Naive thymus-derived CD4-positive, alpha-beta T cell (primary cell): ENCODE data around the gene NAV1. TPM values are rescaled to one million over a fixed set of nuclear protein-coding genes. Genes with fewer than 3 reads are reported as not detected.

Source experiments
- ATAC-seq: fragments of 150-1000 bp; cut with Tn5 transposase; 2 replicates; pipeline ENCODE4 v1.10.0; 2021; ENCODE audit warnings: mild to moderate bottlenecking, moderate library complexity
- CTCF ChIA-PET: fragments of 350-600 bp; sonication (Branson Sonifier 250); formaldehyde crosslinking; loops from one replicate; lab custom pipeline; 2021; ENCODE audit warnings: antibody characterized with exemption; lab: Charles Lee
- POLR2A ChIA-PET: fragments of 350-600 bp; sonication (Branson Sonifier 250); formaldehyde crosslinking; loops from one replicate; lab custom pipeline; 2021; ENCODE audit warnings: antibody characterized with exemption, inconsistent platforms; lab: Charles Lee
- DNase-seq, 9 donors: peaks; one replicate each; pipeline versions ENCODE4 v3.0.0 to v3.0.0-alpha.2; 2020 to 2022; ENCODE audit warnings: mixed read lengths in 1 of 9
- H3K27ac ChIP-seq: one replicate; pipeline ENCODE4 v1.7.0; 2013; ENCODE audit warnings: mild to moderate bottlenecking, low read depth, low read length, moderate library complexity
- H3K27me3 ChIP-seq, 2 donors: one replicate each; pipeline ENCODE4 v1.7.0; 2013; ENCODE audit warnings: low read length in 2 of 2, mild to moderate bottlenecking in 2 of 2, moderate library complexity in 2 of 2; ENCODE audit not compliant: control insufficient read depth in 2 of 2, insufficient read depth in 2 of 2
- H3K36me3 ChIP-seq, 3 experiments: 1 replicate in 2 of 3; 2 replicates in 1 of 3; pipeline ENCODE4 v1.7.0; 2013; ENCODE audit warnings: low read length in 3 of 3, mild to moderate bottlenecking in 3 of 3, moderate library complexity in 1 of 3; ENCODE audit not compliant: insufficient read depth in 3 of 3, control insufficient read depth in 2 of 3
- H3K4me1 ChIP-seq, 2 donors: one replicate each; pipeline ENCODE4 v1.7.0; 2013; ENCODE audit warnings: low read length in 2 of 2, mild to moderate bottlenecking in 2 of 2, moderate library complexity in 1 of 2; ENCODE audit not compliant: control insufficient read depth in 2 of 2, insufficient read depth in 2 of 2
- H3K4me3 ChIP-seq: 2 replicates; pipeline ENCODE4 v1.7.0; 2013; ENCODE audit warnings: mild to moderate bottlenecking, low read length
- H3K9me3 ChIP-seq, 3 experiments: 1 replicate in 2 of 3; 2 replicates in 1 of 3; pipeline ENCODE4 v1.7.0; 2013; ENCODE audit warnings: low read length in 3 of 3; ENCODE audit not compliant: control insufficient read depth in 2 of 3
- H3K27ac Mint-ChIP-seq, 9 donors: one replicate each; pipeline ENCODE4 v1.8.0; 2020 to 2022; ENCODE audit warnings: mixed read lengths in 9 of 9, mild to moderate bottlenecking in 8 of 9, moderate library complexity in 5 of 9, inconsistent platforms in 2 of 9
- H3K27me3 Mint-ChIP-seq, 5 donors: one replicate each; pipeline ENCODE4 v1.8.0; 2021 to 2022; ENCODE audit warnings: mixed read lengths in 5 of 5, mild to moderate bottlenecking in 1 of 5
- H3K36me3 Mint-ChIP-seq, 5 donors: one replicate each; pipeline ENCODE4 v1.8.0; 2020 to 2022; ENCODE audit warnings: mixed read lengths in 5 of 5, mild to moderate bottlenecking in 3 of 5, inconsistent platforms in 1 of 5
- H3K4me1 Mint-ChIP-seq, 7 donors: one replicate each; pipeline ENCODE4 v1.8.0; 2020 to 2022; ENCODE audit warnings: mixed read lengths in 7 of 7, mild to moderate bottlenecking in 3 of 7, inconsistent platforms in 1 of 7
- H3K4me3 Mint-ChIP-seq, 10 donors: one replicate each; pipeline ENCODE4 v1.8.0; 2020 to 2022; ENCODE audit warnings: mild to moderate bottlenecking in 10 of 10, mixed read lengths in 10 of 10, moderate library complexity in 6 of 10, inconsistent platforms in 2 of 10
- H3K9me3 Mint-ChIP-seq, 11 donors: one replicate each; pipeline ENCODE4 v1.8.0; 2020 to 2022; ENCODE audit warnings: mixed read lengths in 11 of 11, mild to moderate bottlenecking in 4 of 11, inconsistent platforms in 1 of 11, moderate library complexity in 1 of 11
- intact Hi-C, 2 donors: fragments of 100-400 bp; cut with micrococcal nuclease; formaldehyde crosslinking; loops; one replicate each; pipeline ENCODE4 v1.15.1; 2023
- polyA plus RNA-seq, 2 donors: library from polyadenylated mRNA; unstranded; fragments of 300-500 nt; fragmentation: Illumina TruSeq; gene quantifications; one replicate each; pipeline ENCODE4 v1.2.3, GENCODE V29; 2021
- total RNA-seq, 6 experiments: library from RNA in 5 of 6; stranded (reverse) in 5 of 6; gene quantifications; 1 replicate in 5 of 6; 2 replicates in 1 of 6; pipeline ENCODE4 v1.2.3 and lab custom pipeline; 2021 to 2026

NAV1 gene, protein sequence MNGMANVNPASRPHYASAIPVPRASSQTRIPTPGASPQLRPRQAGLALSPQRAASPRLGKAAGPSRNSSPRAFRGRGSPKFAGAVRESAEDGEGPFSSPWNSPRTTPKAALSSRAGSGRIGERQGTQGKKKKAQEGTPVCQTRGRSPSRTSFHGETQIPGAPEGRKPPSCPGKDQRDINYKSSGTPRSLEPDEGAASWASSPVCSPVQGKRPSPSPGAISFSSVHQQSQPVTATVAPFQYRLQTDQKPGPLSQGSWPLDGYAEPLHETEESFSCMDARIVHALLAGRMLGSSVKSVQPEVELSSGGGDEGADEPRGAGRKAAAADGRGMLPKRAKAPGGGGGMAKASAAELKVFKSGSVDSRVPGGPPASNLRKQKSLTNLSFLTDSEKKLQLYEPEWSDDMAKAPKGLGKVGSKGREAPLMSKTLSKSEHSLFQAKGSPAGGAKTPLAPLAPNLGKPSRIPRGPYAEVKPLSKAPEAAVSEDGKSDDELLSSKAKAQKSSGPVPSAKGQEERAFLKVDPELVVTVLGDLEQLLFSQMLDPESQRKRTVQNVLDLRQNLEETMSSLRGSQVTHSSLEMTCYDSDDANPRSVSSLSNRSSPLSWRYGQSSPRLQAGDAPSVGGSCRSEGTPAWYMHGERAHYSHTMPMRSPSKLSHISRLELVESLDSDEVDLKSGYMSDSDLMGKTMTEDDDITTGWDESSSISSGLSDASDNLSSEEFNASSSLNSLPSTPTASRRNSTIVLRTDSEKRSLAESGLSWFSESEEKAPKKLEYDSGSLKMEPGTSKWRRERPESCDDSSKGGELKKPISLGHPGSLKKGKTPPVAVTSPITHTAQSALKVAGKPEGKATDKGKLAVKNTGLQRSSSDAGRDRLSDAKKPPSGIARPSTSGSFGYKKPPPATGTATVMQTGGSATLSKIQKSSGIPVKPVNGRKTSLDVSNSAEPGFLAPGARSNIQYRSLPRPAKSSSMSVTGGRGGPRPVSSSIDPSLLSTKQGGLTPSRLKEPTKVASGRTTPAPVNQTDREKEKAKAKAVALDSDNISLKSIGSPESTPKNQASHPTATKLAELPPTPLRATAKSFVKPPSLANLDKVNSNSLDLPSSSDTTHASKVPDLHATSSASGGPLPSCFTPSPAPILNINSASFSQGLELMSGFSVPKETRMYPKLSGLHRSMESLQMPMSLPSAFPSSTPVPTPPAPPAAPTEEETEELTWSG (N-terminal part only)
- total RNA-seq (10 to 100 TPM in 1 of 5 experiments, 1 to 10 TPM in 4; 2.3 to 10.8 (median 4.4) TPM), polyA plus RNA-seq (under 1 TPM; 0.18 to 0.91 TPM), total RNA-seq (lab: John Stamatoyannopoulos, UW) (6.3 reads per million, percentile 28 among the genes with 10 or more reads in this experiment)

DNA sequence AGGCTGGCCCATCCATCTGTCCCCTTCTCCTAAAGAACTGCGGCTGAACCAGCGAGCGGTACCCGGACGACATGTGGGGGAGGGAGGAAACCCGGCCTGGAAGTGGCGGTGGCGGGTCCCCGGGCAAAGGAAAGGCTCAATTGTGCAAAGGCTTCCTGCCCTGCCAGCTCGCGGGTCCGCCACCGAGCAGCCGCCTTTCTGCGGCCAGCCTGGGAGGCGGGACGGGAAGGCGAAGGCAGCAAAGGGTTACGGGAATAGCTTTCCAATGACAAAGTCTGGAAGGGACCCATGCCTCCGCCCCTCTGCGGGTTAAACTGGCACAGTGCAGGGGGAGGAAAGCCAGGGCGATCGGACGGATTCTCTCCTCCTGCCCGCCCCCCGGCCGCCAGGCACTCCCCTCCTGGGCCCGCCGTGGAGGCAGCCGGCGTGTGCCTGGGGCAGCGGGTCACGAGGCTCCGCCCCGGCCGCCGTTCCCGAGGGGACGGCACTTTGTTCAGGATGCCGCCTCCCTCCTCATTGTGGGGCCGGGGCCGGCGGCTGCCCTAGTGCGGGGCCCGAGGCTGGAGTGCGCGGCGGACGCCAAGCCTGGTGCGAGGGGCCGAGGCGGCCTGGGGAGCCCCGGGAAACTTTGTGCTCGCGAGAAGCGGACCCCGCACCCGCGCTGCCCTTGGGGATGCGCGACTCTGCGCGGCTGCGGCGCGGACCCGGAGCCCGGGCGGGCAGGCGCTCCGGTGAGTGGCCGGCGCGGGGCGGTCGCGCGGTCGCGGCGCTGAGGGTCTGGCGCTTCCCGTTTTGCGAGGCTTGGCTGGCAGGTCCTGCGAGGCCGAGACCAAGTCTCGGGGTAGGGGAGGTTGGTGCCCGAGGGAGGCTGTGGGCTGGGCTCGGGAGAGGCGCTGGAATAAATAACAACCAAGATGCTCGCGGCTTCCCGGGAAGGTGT is at the start of gene NAV1:
NAV1 (plus strand) TSS at position 516 of the 940 bp plus-strand sequence. CDS start 83,758 bp downstream, outside the sequence.
- ATAC-seq (peak; percentile 39), DNase-seq (no peak)
- POLR2A ChIA-PET = no interaction called here
- Histone ChIP-seq H3K4me1 (peaks cover 0 to 19% of the 10 kb centered on the region in 2 donors), H3K27ac (no peak within 1 kb of the TSS), H3K4me3 (peak within 1 kb of the TSS; percentile 27), H3K27me3 (peaks cover 0 to 29% of the 10 kb centered on the region in 2 donors), H3K36me3 (no peaks in the 10 kb centered on the region), H3K9me3 (no peaks in the 10 kb centered on the region)
- Mint-ChIP-seq H3K27ac (no peak within 1 kb of the TSS), H3K4me1 (peaks cover 5 to 23% (median 20%) of the 10 kb centered on the region in 7 donors), H3K36me3 (peaks cover 0 to 12% (median 3%) of the 10 kb centered on the region in 5 donors), H3K4me3 (peak within 1 kb of the TSS; percentile 72 to 86 (median 79)), H3K9me3 (peaks cover 0 to 4% (median 0%) of the 10 kb centered on the region in 11 donors), H3K27me3 (peaks cover 49 to 79% (median 59%) of the 10 kb centered on the region in 5 donors)
- CTCF ChIA-PET = no interaction called here
- intact Hi-C loops = no loop called here

DNA sequence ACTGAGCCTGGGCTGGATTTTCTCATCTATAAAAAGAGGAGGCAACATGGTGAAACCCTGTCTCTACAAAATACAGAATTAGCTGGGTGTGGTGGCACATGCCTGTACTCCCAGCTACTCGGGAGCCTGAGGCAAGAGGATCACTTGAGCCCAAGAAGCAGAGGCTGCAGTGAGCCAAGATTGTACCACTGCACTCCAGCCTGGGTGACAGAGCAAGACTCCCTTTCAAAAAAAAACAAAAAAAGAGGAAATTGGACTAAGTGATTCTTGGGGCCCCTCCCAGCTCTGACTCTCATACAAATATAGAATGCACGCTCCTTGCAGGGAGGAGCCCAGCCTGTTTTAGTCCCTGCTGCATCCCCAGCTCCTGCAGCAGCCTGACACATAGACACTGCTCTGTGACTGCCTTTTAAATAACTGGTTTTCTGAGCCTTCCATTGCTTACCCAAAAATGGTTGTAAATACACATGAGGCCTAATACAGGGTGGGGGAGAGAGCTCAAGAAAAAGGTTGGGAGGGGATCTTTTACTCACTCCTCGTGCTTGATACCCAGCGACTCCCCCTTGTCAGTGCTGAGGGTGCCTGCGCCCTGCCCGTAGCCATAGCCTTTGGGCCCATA is 49.2 kb upstream of the NAV1 start:
- DNase-seq = no peak
- Mint-ChIP-seq H3K36me3 (peaks cover 5 to 38% (median 17%) of the 10 kb centered on the region in 5 donors), H3K9me3 (peaks cover 0 to 2% (median 0%) of the 10 kb centered on the region in 11 donors), H3K4me1 (peaks cover 0 to 21% (median 0%) of the 10 kb centered on the region in 7 donors), H3K27ac (no peak overlapping the region), H3K4me3 (no peak overlapping the region), H3K27me3 (no peaks in the 10 kb centered on the region)
- ChIA-PET POLR2A (no interaction called here), CTCF (interaction anchor here (1.2 to 14.3 kb wide), 2 partner anchors 10 to 22 kb away, joined by 4 to 215 read pairs; no protein-coding TSS in a partner anchor)
- Histone ChIP-seq H3K9me3 (no peaks in the 10 kb centered on the region), H3K4me1 (no peaks in the 10 kb centered on the region), H3K36me3 (peaks cover 0 to 72% (median 0%) of the 10 kb centered on the region in 3 experiments), H3K4me3 (no peak overlapping the region), H3K27me3 (no peaks in the 10 kb centered on the region), H3K27ac (no peak overlapping the region)
- ATAC-seq = peak; percentile 65
- intact Hi-C loops = loop anchor here in 1 of 2 donors (10.0 kb wide), 1 partner anchor 655 kb away; the partner anchor contains the start of gene ARL8A

DNA sequence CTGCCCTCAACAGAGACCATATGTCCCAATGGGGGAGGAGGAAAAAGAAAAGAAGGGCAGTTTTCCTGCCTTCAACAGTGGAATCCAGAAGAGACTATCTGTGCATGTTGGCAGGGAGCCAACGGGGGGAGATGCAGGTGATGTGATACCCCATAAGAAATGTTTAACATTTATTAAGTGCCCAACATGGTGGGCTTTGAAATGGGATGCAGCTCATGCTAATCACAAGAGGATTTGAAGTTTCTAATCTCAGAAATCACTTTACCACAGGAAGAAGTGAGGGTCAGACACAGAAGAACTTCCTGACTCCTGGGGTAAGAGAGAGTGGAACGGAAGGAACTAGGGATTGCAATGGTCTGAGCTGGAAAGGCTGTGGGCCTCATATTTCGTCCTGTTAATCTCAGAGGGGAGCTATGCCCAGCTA is 48.2 kb upstream of the NAV1 start:
- Mint-ChIP-seq H3K27me3 (no peaks in the 10 kb centered on the region), H3K4me1 (peaks cover 0 to 21% (median 0%) of the 10 kb centered on the region in 7 donors), H3K36me3 (peaks cover 8 to 43% (median 18%) of the 10 kb centered on the region in 5 donors), H3K27ac (peak overlapping the region in 1 of 9 donors; percentile 40), H3K4me3 (no peak overlapping the region), H3K9me3 (peaks cover 0 to 2% (median 0%) of the 10 kb centered on the region in 11 donors)
- POLR2A ChIA-PET = no interaction called here
- intact Hi-C loops = no loop called here
- no peak overlapping the region for H3K27ac ChIP-seq
- H3K27me3 ChIP-seq = no peaks in the 10 kb centered on the region
- DNase-seq = no peak
- H3K4me1 ChIP-seq = no peaks in the 10 kb centered on the region
- no peaks in the 10 kb centered on the region for H3K9me3 ChIP-seq
- no peak overlapping the region for H3K4me3 ChIP-seq
- CTCF ChIA-PET = interaction anchor here (14.3 kb wide), 1 partner anchor 21 kb away, joined by 215 read pairs; no protein-coding TSS in a partner anchor
- peaks cover 0 to 72% (median 0%) of the 10 kb centered on the region in 3 experiments for H3K36me3 ChIP-seq
- no peak for ATAC-seq

DNA sequence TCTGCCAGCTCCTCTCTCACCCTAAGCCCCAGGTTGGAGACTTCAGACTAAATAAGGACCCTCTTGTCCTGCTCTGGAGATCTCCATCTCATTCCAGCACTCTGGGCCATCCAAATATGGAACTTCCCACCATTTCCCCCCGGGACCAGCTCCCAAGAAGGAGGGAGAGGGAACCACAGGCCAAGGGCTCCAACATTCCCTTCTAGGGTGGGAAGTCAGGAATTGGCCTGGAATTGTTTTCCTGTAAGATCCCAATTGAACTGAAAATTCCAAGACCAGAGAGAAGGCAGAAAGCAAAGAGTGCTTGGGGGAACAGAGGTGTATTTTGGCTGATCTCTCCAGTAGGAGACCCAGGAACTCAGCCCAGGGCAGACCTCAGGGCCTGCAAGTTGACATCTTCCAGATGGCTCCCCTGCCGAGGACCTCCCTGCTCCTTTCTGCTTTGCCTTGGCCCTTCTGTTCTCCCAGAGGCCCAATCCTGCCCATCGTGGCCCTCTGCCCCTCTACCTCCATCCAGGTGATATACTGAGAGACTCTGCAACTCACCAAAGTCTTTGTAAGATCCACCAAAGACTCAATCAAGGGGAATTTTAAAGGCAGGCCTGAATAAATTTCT is 46.9 kb upstream of the NAV1 start:
- no peaks in the 10 kb centered on the region for H3K27me3 ChIP-seq
- no peak for DNase-seq
- no peak for ATAC-seq
- intact Hi-C loops = no loop called here
- H3K36me3 ChIP-seq = peaks cover 0 to 77% (median 0%) of the 10 kb centered on the region in 3 experiments
- H3K4me1 Mint-ChIP-seq = peaks cover 0 to 12% (median 0%) of the 10 kb centered on the region in 7 donors
- peaks cover 0 to 2% (median 0%) of the 10 kb centered on the region in 11 donors for H3K9me3 Mint-ChIP-seq
- H3K4me3 Mint-ChIP-seq = no peak overlapping the region
- no peaks in the 10 kb centered on the region for H3K4me1 ChIP-seq
- H3K27ac Mint-ChIP-seq = peak overlapping the region in 4 of 9 donors; percentile 38 to 77 (median 58)
- CTCF ChIA-PET = interaction anchor here (1.0 to 14.3 kb wide), 2 partner anchors 10 to 20 kb away, joined by 4 to 215 read pairs; no protein-coding TSS in a partner anchor
- H3K36me3 Mint-ChIP-seq = peaks cover 8 to 43% (median 18%) of the 10 kb centered on the region in 5 donors
- no peaks in the 10 kb centered on the region for H3K9me3 ChIP-seq
- no peak overlapping the region for H3K4me3 ChIP-seq
- POLR2A ChIA-PET = interaction anchor here (0.6 kb wide), 1 partner anchor 26 kb away, joined by 3 read pairs; no protein-coding TSS in a partner anchor
- no peaks in the 10 kb centered on the region for H3K27me3 Mint-ChIP-seq
- H3K27ac ChIP-seq = no peak overlapping the region
